AG04450 (cell line): Measurements from ENCODE around the gene RALGDS. TPM values are rescaled to one million over a fixed set of nuclear protein-coding genes. Genes with fewer than 3 reads are reported as not detected.

Experiments used
- CTCF ChIA-PET: fragments of 300-600, 350-600 bp; formaldehyde crosslinking; extraction: SDS; loops from one replicate; lab custom pipeline; 2022; ENCODE audit warnings: antibody characterized with exemption, inconsistent platforms; lab: Charles Lee
- POLR2A ChIA-PET: fragments of 350-600 bp; formaldehyde crosslinking; extraction: SDS; loops from one replicate; lab custom pipeline; 2021; ENCODE audit warnings: antibody characterized with exemption, inconsistent platforms; lab: Yijun Ruan, JAX
- DNase-seq: peaks from one replicate; pipeline ENCODE4 v3.0.0-alpha.2; 2011; ENCODE audit warnings: low read depth, low spot score
- H3K27ac ChIP-seq: one replicate; pipeline ENCODE4 v1.5.1; 2012; ENCODE audit warnings: low read depth, low read length, control low read depth
- H3K27me3 ChIP-seq: one replicate; pipeline ENCODE4 v1.6.0; 2012; ENCODE audit warnings: low read length; ENCODE audit not compliant: control insufficient read depth, insufficient read depth
- H3K4me3 ChIP-seq: 2 replicates; pipeline ENCODE4 v1.5.1; 2011; ENCODE audit warnings: mild to moderate bottlenecking, low read depth, low read length, control low read depth
- H3K9me3 ChIP-seq: 2 replicates; pipeline ENCODE4 v1.5.1; 2012; ENCODE audit warnings: low read length; ENCODE audit not compliant: control insufficient read depth, insufficient read depth
- polyA plus RNA-seq: library from polyadenylated mRNA; depleted of rRNA; stranded (reverse); fragments of >200 nt; gene quantifications from 2 replicates; pipeline ENCODE4 v1.2.3, GENCODE V29; 2011
- TF ChIP-seq, protein P1 (sequence below): IDR thresholded peaks from 2 replicates; pipeline ENCODE4 v1.5.1; 2011; ENCODE audit warnings: low read depth, low read length, control low read depth, inconsistent platforms

RALGDS gene
- polyA plus RNA-seq, 1 experiment: 19.1 TPM

GRCh38 chr9:133151601-133152525 lies 30.8 kb upstream of the RALGDS start:
- Histone ChIP-seq H3K27me3 (no peaks in the 10 kb centered on the region), H3K4me3 (no peak overlapping the region), H3K9me3 (no peaks in the 10 kb centered on the region), H3K27ac (no peak overlapping the region)
- TF ChIP-seq, protein P1, sequence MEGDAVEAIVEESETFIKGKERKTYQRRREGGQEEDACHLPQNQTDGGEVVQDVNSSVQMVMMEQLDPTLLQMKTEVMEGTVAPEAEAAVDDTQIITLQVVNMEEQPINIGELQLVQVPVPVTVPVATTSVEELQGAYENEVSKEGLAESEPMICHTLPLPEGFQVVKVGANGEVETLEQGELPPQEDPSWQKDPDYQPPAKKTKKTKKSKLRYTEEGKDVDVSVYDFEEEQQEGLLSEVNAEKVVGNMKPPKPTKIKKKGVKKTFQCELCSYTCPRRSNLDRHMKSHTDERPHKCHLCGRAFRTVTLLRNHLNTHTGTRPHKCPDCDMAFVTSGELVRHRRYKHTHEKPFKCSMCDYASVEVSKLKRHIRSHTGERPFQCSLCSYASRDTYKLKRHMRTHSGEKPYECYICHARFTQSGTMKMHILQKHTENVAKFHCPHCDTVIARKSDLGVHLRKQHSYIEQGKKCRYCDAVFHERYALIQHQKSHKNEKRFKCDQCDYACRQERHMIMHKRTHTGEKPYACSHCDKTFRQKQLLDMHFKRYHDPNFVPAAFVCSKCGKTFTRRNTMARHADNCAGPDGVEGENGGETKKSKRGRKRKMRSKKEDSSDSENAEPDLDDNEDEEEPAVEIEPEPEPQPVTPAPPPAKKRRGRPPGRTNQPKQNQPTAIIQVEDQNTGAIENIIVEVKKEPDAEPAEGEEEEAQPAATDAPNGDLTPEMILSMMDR: no peak
- ChIA-PET CTCF (interaction anchor here (0.7 to 1.5 kb wide), 3 partner anchors 29 to 56 kb away, joined by 3 read pairs; no protein-coding TSS in a partner anchor), POLR2A (no interaction called here)
- DNase-seq: no peak

DNA sequence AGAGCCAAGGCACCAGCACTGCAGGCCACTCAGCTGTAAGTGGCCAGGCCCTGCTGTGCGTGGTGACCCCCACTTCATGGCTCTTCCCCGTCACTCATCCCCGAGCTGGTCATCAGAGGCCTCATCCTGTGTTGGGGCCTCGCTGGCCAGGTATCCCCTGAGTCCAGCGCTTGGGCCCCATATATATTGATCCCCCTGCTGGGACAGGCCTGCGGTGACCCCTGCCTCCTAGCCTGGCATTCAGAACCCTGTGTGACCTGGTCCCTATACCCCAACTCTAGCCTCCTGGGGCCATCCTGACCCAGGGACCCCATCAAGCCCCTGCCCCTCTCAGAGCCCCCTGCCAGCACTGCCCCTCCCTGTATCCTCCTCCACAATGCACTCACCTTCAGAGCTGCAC lies 30.0 kb upstream of the RALGDS start:
- Histone ChIP-seq H3K27me3 (no peaks in the 10 kb centered on the region), H3K9me3 (no peaks in the 10 kb centered on the region), H3K27ac (no peak overlapping the region), H3K4me3 (no peak overlapping the region)
- TF ChIP-seq, protein P1: no peak
- DNase-seq: no peak
- POLR2A ChIA-PET: no interaction called here
- CTCF ChIA-PET: interaction anchor here (0.7 to 1.5 kb wide), 2 partner anchors 30 to 55 kb away, joined by 3 read pairs; no protein-coding TSS in a partner anchor

- H3K27me3 ChIP-seq: no peaks in the 10 kb centered on the region
- ChIA-PET CTCF (interaction anchor here (2.4 to 8.0 kb wide), 6 partner anchors 9 to 53 kb away, joined by 12 to 264 read pairs (median 26); no protein-coding TSS in a partner anchor), POLR2A (interaction anchor here (0.7 to 1.5 kb wide), 3 partner anchors 16 to 688 kb away, joined by 3 to 4 read pairs (median 4); no protein-coding TSS in a partner anchor)
- H3K4me3 ChIP-seq: peak overlapping the region; percentile 76
- DNase-seq: peak; percentile 51
- TF ChIP-seq, protein P1: 0 out of 2 replicates have a peak, but pooled peaks have one; percentile 8
- no peaks in the 10 kb centered on the region for H3K9me3 ChIP-seq
- H3K27ac ChIP-seq: peak overlapping the region; percentile 61
Observed at GRCh38 chr9:133149130-133150015, 28.3 kb upstream of the RALGDS start.

GRCh38 chr9:133148199-133149129 lies 27.4 kb upstream of the RALGDS start:
- DNase-seq: no peak

More at GRCh38 chr9:133148199-133149129, 27.4 kb upstream of the RALGDS start:
- Histone ChIP-seq H3K4me3 (peak overlapping the region; percentile 76), H3K9me3 (no peaks in the 10 kb centered on the region; the same call in 1 of the 2 replicates), H3K27ac (peak overlapping the region; percentile 21), H3K27me3 (no peaks in the 10 kb centered on the region)
- POLR2A ChIA-PET: interaction anchor here (0.6 to 1.5 kb wide), 2 partner anchors 15 to 22 kb away, joined by 3 to 4 read pairs; no protein-coding TSS in a partner anchor
- CTCF ChIA-PET: interaction anchor here (0.8 to 8.0 kb wide), 21 partner anchors 8 to 340 kb away, joined by 3 to 264 read pairs (median 5); partner anchors contain the start of gene GTF3C5
- TF ChIP-seq, protein P1: no peak
